Stimulated activated CD8-positive, alpha-beta memory T cell treated with anti-CD3 and anti-CD28 coated beads, Interleukin-12 subunit alpha, Interleukin-12 subunit beta, amount 100 ng/mL, for 4 hours (primary cell): ENCODE results near the gene TRANK1.
"Not testable (repeated sequence)": the region's sequence is repeated elsewhere in the genome, so short reads cannot be mapped to it uniquely, and the experiment has no call there.

Experiments
- DNase-seq: peaks from one replicate; pipeline ENCODE4 v3.0.0-alpha.2; 2020; ENCODE audit warnings: low read depth

The TRANK1 gene

DNA sequence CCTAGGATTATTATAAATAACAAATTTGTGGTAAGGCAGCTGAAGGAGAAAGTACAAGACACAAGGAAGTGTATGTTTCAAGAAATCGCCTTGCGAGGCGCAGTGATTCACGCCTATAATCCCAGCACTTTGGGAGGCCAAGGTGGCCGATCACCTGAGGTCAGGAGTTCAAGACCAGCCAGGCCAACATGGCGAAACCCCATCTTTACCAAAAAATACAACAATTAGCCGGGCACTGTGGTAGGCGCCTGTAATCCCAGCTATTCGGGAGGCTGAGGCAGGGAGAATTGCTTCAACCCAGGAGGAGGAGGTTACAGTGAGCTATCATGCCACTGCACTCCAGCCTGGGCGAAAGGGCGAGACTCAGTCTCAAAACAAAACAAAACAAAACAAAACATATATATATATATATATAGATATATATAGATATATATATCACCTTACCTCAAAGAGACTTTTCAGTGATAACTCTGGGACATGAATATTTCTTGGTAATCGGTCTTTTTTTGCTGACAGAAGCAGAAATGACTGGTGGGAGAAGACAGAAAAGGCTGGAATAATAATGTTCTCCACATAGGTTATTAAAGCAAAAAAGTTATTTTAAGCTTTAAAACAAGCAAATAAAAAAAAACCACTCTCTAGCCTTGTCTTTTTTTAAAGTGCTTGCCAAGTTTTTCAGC, 52.3 kb downstream of the TRANK1 start:
- no peak for DNase-seq

GRCh38 chr3:36891701-36892160, 53.1 kb downstream of the TRANK1 start:
- DNase-seq: no peak

DNA sequence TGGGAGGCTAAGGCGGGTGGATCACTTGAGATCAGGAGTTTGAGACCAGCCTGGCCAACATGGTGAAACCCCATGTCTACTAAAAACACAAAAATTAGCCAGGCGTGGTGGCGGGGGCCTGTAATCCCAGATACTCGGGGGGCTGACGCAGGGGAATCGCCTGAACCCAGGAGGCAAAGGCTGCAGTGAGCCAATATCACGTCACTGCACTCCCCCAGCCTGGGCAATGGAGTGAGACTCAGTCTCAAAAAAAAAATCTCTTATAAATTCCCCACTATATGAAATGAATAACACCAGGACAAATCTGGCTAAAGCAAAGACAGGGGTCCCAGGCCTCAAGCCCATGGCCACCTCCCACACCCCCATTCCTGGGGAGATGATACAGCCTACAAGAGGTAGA, 53.8 kb downstream of the TRANK1 start:
- not testable (repeated sequence) for DNase-seq

GRCh38 chr3:36890261-36890660, 54.6 kb downstream of the TRANK1 start:
- DNase-seq: no peak

DNA sequence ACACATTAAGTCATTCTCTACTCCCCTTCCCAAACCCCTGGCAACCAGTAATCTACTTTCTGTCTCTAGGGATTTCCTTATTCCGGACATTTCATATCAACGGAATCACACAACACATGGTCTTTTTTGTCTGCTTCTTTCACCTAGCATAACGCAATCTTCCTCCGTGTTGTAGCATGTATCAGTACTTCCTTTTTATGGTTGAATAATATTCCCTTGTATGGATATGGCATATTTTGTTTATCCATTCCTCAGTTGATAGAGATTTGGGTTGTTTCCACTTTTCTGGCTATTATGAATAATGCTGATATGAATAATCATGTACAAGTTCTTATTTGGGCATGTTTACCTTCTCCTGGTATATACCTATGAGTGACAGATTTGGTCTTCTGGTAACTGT, 63.1 kb downstream of the TRANK1 start:
- DNase-seq: no peak

DNA sequence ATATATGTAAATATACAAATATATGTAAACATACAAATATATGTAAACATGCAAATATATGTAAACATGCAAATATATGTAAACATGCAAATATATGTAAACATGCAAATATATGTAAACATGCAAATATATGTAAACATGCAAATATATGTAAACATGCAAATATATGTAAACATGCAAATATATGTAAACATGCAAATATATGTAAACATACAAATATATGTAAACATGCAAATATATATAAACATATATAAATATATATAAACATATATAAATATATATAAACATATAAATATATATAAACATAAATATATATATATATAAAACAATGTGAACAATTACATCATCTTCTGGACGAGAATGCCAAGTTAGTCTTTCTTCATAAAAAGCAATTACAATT, 65.0 kb downstream of the TRANK1 start:
- DNase-seq: not testable (repeated sequence)

DNA sequence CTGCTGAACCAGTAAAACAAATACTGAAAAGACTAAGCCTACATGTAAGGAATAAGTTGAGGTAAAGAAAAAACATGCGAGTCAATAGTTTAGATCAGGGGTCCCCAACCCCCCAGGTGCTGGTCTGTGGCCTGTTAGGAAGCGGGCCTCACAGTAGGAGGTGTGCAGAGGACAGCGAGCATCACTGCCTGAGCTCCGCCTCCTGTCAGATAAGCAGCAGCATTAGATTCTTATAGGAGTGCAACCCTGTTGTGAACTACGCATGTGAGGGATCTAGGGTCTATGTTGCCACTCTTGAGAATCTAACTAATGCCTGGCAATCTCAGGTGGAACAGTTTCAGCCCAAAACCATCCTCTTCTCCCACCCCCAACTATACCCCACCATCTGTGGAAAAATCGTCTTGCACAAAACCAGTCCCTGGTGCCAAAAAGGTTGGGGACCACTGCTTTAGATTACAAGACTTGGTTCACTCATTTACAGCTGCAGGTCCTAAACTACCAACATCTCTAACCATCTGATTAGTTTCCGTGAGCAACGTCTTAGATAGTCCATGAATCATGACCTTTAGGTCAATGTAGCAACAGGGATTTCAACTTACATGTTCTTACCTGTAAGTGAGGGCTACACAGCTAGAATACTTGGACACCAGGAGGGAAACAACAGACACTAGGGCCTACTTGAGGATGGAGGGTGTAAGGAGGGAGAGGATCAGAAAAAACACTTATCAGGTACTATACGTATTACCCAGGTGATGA, 66.7 kb downstream of the TRANK1 start:
- no peak for DNase-seq

- no peak for DNase-seq
Measured at GRCh38 chr3:36876181-36876936, 68.5 kb downstream of the TRANK1 start.

DNA sequence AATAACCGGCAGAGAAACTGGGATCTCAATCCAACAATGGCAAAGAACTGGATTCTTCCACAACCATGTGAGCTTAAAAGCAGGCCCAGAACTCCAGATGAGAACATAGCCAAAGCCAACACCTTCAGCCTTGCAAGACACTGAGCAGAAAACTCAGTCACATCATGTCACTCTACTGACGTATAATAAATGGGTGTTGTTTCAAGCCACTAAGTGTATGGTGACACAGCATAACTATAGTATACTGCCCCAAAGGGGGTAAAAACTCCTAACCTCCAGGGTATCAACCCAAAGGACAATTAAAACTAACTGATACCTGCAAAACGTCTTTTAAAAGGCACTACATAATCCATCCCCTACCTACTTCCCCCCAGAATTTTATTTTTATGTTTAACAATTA, 69.5 kb downstream of the TRANK1 start:
- no peak for DNase-seq

- DNase-seq: no peak
Measured at GRCh38 chr3:36874424-36874823, 70.4 kb downstream of the TRANK1 start.

- no peak for DNase-seq
Measured at GRCh38 chr3:36871379-36872126, 73.3 kb downstream of the TRANK1 start.

GRCh38 chr3:36868614-36869436, 76.0 kb downstream of the TRANK1 start:
- DNase-seq: peak; percentile 15

GRCh38 chr3:36867810-36868209, 77.0 kb downstream of the TRANK1 start:
- no peak for DNase-seq

DNA sequence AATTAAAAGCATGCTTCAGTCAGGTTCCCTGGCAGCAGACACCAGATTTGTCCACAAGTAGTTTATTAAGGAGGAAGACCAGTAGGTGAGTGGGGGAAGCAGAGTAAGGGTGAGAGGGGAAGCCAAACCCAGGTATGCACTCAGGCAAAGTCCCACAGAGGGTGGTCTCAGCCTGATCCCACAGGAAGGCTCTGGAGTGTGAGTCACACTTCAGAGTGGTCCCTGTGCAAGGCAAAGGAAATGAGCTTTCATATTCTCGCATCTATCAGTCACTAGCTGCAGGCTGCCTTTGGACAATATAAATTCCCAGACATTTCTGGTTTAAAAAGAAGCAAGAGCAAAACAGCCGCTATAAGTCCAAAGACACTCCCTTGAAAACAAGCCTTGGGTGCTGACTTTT, 78.5 kb downstream of the TRANK1 start:
- DNase-seq: no peak

DNA sequence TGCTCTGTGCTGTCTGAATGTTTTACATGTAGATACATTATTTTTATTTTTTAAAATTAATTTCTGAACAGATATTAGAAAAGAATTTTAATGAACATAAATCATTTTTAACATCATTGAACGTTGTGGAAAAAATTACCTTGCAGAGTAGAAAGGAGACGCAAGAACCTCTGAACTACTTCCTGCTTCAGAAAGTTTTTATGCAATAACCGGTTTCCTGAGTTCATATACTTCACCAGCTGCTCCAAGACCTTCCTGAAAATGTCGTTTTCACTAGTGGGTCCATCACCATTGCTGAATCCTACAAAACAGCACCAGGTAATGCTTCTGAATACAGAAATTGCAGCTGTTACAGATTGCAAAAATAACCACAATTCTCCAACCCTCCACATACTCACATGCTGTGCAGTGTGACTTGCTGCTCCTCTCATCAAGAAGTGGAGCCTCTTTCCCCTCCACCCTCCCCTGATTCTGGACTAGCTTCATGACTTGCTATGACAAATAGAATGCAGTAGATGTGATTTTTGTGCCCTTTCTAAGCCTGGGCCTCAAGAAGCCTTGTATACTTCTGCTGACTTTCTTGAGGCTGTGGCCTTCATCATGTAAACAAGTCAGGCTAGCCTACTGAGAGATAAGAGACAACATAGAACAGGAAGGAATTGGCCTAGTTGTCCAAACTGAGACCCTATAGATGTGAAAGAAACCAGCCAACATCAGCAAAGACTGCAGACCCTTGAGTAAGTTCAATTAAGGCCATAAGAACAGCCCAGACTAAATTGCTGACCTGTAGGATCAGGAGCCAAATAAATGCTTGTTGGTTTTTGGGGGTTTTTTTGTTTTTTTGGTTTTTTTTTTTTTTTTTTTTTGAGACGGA, 80.4 kb downstream of the TRANK1 start:
- no peak for DNase-seq

DNA sequence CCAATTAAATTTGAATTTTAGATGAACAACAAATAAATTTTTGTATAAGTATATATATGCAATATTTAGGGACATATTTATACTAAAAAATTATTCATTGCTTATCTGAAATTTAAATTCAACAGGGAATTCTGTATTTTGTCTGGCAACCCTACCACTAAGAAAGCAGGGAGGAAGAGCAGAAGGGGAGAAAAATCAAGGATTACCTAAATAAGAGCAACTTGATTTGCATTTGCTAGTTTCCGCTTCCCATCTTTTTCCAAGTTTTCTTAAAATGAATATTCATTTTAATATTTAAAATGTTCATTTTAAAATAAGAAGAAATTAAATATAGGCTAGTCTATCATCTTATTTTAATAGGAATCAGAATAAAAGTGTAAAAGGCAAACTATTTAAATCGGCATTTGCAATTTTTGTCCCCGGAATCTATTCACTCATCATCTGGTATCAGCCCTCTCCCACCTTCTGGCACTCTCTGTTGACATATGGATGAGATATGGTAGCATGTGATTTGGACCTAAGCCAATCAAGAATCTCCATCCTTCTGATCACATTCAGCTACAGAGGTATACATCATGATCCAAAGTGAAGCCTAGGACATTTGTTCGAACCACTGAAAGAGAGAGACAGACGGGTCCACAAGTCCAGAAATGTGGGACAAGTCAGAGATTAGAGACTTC, 82.6 kb downstream of the TRANK1 start:
- DNase-seq: no peak

DNA sequence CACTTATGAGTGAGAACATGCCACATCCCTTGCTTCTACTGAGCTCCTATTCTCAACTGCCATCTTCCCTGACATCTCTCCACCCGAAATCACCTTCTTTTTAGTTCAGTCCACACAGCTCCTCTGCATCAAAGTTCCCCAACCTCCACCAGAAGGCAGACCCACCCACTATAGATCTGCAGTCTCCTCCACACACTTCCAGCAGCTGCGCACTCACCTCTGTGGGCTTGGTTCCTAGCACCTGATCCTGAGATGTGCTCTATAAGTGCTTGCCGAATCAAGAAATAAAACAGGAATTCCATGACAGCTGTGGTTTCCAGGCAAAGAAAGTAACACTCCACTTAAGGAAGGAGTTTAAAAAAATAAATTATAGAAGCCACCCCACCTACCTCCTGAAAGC, 85.4 kb downstream of the TRANK1 start:
- DNase-seq: no peak

- DNase-seq: no peak
Measured at GRCh38 chr3:36852071-36852470, 92.8 kb downstream of the TRANK1 start.

DNA sequence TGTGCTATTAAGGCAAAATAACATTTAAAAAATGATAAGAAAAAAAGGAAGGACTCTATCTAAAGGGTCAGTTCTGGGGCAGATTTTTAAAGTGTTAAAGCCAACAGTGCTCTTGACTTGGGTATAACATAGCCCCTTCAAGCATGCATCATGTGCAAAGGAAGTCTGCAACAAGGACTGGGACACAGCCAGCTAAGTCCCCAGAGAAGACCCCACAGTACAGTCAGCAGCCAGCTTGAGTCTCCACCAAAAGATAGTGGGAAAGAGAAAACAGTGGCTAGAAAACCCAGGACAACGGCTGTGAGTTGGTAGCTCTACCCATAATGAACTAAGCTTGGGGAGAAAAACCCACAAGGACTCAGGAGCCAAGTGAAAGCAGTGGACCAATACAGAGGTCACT, 94.1 kb downstream of the TRANK1 start:
- no peak for DNase-seq

GRCh38 chr3:36846406-36846805, 98.4 kb downstream of the TRANK1 start:
- DNase-seq: no peak
